Heart right ventricle (tissue), 16 donors: ENCODE results near the gene TASP1. TPM values are rescaled to one million over a fixed set of nuclear protein-coding genes. Genes with fewer than 3 reads are reported as not detected.
"Not testable (repeated sequence)": the region's sequence is repeated elsewhere in the genome, so short reads cannot be mapped to it uniquely, and the experiment has no call there.

ENCODE experiments used
- ATAC-seq, 8 donors: fragments of 200-7000 bp; cut with Tn5 transposase; one replicate each; pipeline ENCODE4 v1.9.1; 2020; ENCODE audit warnings: mild to moderate bottlenecking in 8 of 8, moderate library complexity in 8 of 8, moderate number of reproducible peaks in 1 of 8
- DNase-seq, 2 donors: peaks; one replicate each; pipeline ENCODE4 v3.0.0-alpha.2; 2020
- H3K27ac ChIP-seq, 10 donors: fragments of 200-600 bp; sonication (generic) in 2 of 10; one replicate each; pipeline versions ENCODE4 v1.5.0 to v1.8.0; 2020 to 2022; ENCODE audit warnings: mild to moderate bottlenecking in 3 of 10
- H3K27me3 ChIP-seq, 7 donors: fragments of 200-600 bp; one replicate each; pipeline ENCODE4 v1.8.0; 2021 to 2022; ENCODE audit warnings: mild to moderate bottlenecking in 2 of 7
- H3K36me3 ChIP-seq, 9 donors: fragments of 200-600 bp; sonication (generic) in 1 of 9; one replicate each; pipeline versions ENCODE4 v1.5.0 to v1.8.0; 2020 to 2022; ENCODE audit warnings: mild to moderate bottlenecking in 2 of 9
- H3K4me1 ChIP-seq, 9 donors: fragments of 200-600 bp; sonication (generic) in 1 of 9; one replicate each; pipeline versions ENCODE4 v1.5.0 to v1.8.0; 2020 to 2022; ENCODE audit warnings: mild to moderate bottlenecking in 4 of 9
- H3K4me3 ChIP-seq, 10 donors: fragments of 200-600 bp; sonication (generic) in 2 of 10; one replicate each; pipeline versions ENCODE4 v1.5.0 to v1.8.0; 2020 to 2022; ENCODE audit warnings: mild to moderate bottlenecking in 7 of 10, moderate library complexity in 2 of 10
- H3K9me3 ChIP-seq, 11 donors: fragments of 200-600 bp in 10 of 11; sonication (generic) in 2 of 11; one replicate each; pipeline versions ENCODE4 v1.5.0 to v1.8.0; 2013 to 2022; ENCODE audit warnings: mild to moderate bottlenecking in 2 of 11, control low read depth in 1 of 11, moderate library complexity in 1 of 11
- CTCF ChIP-seq, 9 donors: fragments of 200-600 bp; sonication (generic) in 2 of 9; IDR thresholded peaks; one replicate each; pipeline versions ENCODE4 v1.5.0 to v1.8.0; 2021 to 2022; ENCODE audit warnings: antibody characterized with exemption in 9 of 9, mild to moderate bottlenecking in 5 of 9, moderate library complexity in 1 of 9
- WGBS, 2 donors: extraction: QIAGEN DNeasy Blood & Tissue Kit; methylation state at CpG; one replicate each; pipeline ENCODE4 v1.1.7; 2013; ENCODE audit warnings: inconsistent platforms in 1 of 2; 5-methylcytosine and 5-hydroxymethylcytosine counted together
- intact Hi-C, 10 donors: fragments of 100-400 bp; cut with DNase I; formaldehyde crosslinking; loops; one replicate each; pipeline versions ENCODE4 v1.11.1 to v1.14.2; 2022
- polyA plus RNA-seq, 2 donors: library from polyadenylated mRNA; stranded (reverse); fragments of 200-250 nt; gene quantifications; one replicate each; pipeline ENCODE4 v1.2.3, GENCODE V29; 2013
- total RNA-seq, 10 donors: library from RNA; stranded (reverse); fragmentation: NEBNext Ultra II Directional in 3 of 10; extraction: Animal tissue kit (Norgen Biotek cat#: 25700) in 3 of 10; gene quantifications; one replicate each; pipeline versions ENCODE4 v1.2.1 to v1.2.4, GENCODE V29; 2021 to 2023
- donor health status: Arrhythmogenic right ventricular cardiomyopathy.
- donor health status: ischemic (EF 13 %, LVEDD 7.1; RV severe dilation, severe dysfunction).
- donor health status: healthy with polysubstance abuse.
- donor health status: DM: no; HTN: yes; CAD: no.
- donor health status: DM: no; HTN: no; CAD: no.
- donor health status: ischemic (EF 25% LVEDD 6.9; RV normal size, moderate dysfunction).
- donor health status: ischemic (EF 25% LVEDD 5.7; RV mildly dilated, moderate dysfunction).
- donor health status: healthy.
- donor health status: DM: yes; HTN: yes; CAD: no.
- donor health status: Ischemic cardiomyopathy.
- donor health status: ischemic (EF 35%, LVEDD 5.7; RV mildly dilated, moderate dysfunction).
- donor health status: nonischemic (EF 11% LVEDD 7.7; RV severe dilation, severe dysfunction).
- donor health status: DM: yes; HTN: yes; CAD: no.
- donor health status: PGD.
- donor health status: ischemic (EF 29% LVEDD 5.4; RV normal size, mild dysfunction).
- donor health status: nonischemic (EF 23%, LVEDD 6.1; RV moderate dilation, normal function).

TASP1 gene
- total and polyA plus RNA-seq, 12 donors = 2.1 to 8.5 (median 5.8) TPM

DNA sequence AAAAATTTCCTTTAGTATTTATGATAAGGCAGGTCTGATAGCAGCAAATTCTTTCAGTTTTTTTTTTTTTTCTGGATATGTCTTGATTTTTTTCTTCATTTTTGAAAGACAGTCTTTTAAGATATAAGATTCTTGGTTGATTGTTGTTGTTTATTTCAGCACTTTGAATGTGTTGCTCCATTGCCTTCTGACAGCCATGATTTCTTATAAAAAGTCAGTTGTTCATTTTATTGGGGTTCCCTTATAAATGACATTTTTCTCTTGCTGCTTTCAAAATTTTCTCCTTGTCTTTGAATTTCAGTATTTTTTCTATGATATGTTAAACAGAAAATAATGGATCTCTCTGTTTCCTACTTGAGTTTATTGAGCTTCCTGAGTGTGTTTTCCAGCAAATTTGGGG is 265.3 kb downstream of the TASP1 start:
- H3K9me3 ChIP-seq = peaks cover 0 to 54% (median 17%) of the 10 kb centered on the region in 11 donors
- intact Hi-C loops = no loop called here
- H3K4me3 ChIP-seq = no peak overlapping the region
- DNase-seq (no peak), ATAC-seq (no peak)
- H3K27ac ChIP-seq = no peak overlapping the region
- H3K4me1 ChIP-seq = no peaks in the 10 kb centered on the region
- H3K27me3 ChIP-seq = no peaks in the 10 kb centered on the region
- no peak for TF ChIP-seq CTCF (IDR thresholded peaks at IDR 0.05)
- H3K36me3 ChIP-seq = no peaks in the 10 kb centered on the region

GRCh38 chr20:13364278-13365170 is 274.2 kb downstream of the TASP1 start:
- no peak for DNase-seq
- H3K4me1 ChIP-seq = no peaks in the 10 kb centered on the region
- H3K27me3 ChIP-seq = no peaks in the 10 kb centered on the region
- no peak overlapping the region for H3K27ac ChIP-seq
- intact Hi-C loops = no loop called here
- H3K9me3 ChIP-seq = peaks cover 0 to 6% (median 0%) of the 10 kb centered on the region in 11 donors
- 90 to 92% methylated on average over 6 of the region's 6 CpGs for WGBS, 2 donors
- ATAC-seq = no peak
- H3K36me3 ChIP-seq = no peaks in the 10 kb centered on the region
- no peak for TF ChIP-seq CTCF (IDR thresholded peaks at IDR 0.05)
- no peak overlapping the region for H3K4me3 ChIP-seq

DNA sequence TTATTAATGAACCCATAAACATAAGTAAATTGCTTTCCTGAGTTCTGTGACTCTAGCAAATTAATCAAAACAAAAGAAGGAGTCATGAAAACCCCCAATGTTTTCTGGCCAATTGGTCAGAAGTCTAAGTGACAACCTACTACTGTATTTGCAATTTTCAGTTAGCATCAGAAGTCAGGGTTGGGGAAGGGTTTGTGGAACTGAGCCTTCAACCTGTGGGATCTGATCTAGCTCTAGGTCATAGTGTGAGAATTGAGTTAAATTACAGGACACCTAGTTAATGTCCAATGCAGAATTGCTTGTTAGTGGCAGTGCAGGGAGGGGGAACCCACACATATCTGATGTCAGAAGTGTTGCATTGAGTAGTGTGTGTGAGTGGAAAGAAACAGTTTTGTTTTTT is 275.3 kb downstream of the TASP1 start:
- DNase-seq = no peak
- Histone ChIP-seq H3K27ac (no peak overlapping the region), H3K4me3 (no peak overlapping the region), H3K4me1 (no peaks in the 10 kb centered on the region), H3K27me3 (no peaks in the 10 kb centered on the region), H3K36me3 (no peaks in the 10 kb centered on the region), H3K9me3 (peaks cover 0 to 3% (median 0%) of the 10 kb centered on the region in 11 donors)
- ATAC-seq = no peak
- intact Hi-C loops = no loop called here
- TF ChIP-seq CTCF (IDR thresholded peaks at IDR 0.05) = no peak

- WGBS, 2 donors = 80 to 88% methylated on average over 3 of the region's 5 CpGs
- H3K36me3 ChIP-seq, H3K27me3 ChIP-seq, intact Hi-C loops, H3K4me1 ChIP-seq, DNase-seq, H3K27ac ChIP-seq, H3K9me3 ChIP-seq, ATAC-seq, H3K4me3 ChIP-seq: not testable (repeated sequence)
Measured at GRCh38 chr20:13362165-13362564, 276.6 kb downstream of the TASP1 start.

GRCh38 chr20:13358936-13359335 is 279.8 kb downstream of the TASP1 start:
- not testable (repeated sequence) for H3K4me1 ChIP-seq, H3K27me3 ChIP-seq, DNase-seq, H3K36me3 ChIP-seq, H3K9me3 ChIP-seq, H3K27ac ChIP-seq, H3K4me3 ChIP-seq, ATAC-seq
- 89 to 95% methylated on average over 12 of the region's 12 CpGs for WGBS, 2 donors
- intact Hi-C loops = loop anchor here in 1 of 10 donors (10.0 kb wide), 1 partner anchor 64 kb away; no protein-coding TSS in a partner anchor

- intact Hi-C loops = loop anchor here in 1 of 10 donors (10.0 kb wide), 1 partner anchor 63 kb away; no protein-coding TSS in a partner anchor
- not testable (repeated sequence) for H3K4me1 ChIP-seq, H3K27me3 ChIP-seq, H3K9me3 ChIP-seq, ATAC-seq, H3K36me3 ChIP-seq, DNase-seq, H3K27ac ChIP-seq, H3K4me3 ChIP-seq
- WGBS, 2 donors = 90 to 93% methylated on average over 6 of the region's 6 CpGs
Measured at GRCh38 chr20:13357782-13358181, 280.9 kb downstream of the TASP1 start.
